Peyer's patch (tissue), 4 donors: Measurements from ENCODE around the gene C10orf105.

ENCODE experiments used
- CTCF ChIP-seq, 6 experiments: fragments of 450-650 bp in 4 of 6; fragments of 200-600 bp in 2 of 6; sonication (generic) in 1 of 6; IDR thresholded peaks; one replicate each; pipeline ENCODE4 v1.5.1; 2017 to 2019; ENCODE audit warnings: antibody characterized with exemption in 6 of 6, mild to moderate bottlenecking in 3 of 6, moderate library complexity in 1 of 6
- POLR2A ChIP-seq, 2 donors: fragments of 450-650 bp; IDR thresholded peaks; one replicate each; pipeline ENCODE4 v1.5.1; 2017; ENCODE audit warnings: antibody characterized with exemption in 2 of 2, mild to moderate bottlenecking in 2 of 2, moderate library complexity in 2 of 2

- TF ChIP-seq CTCF (IDR thresholded peaks at IDR 0.05) (no peak), POLR2A (IDR thresholded peaks at IDR 0.05) (no peak)
Observed at GRCh38 chr10:71747551-71748523, 28.3 kb upstream of the C10orf105 start.
